GM18951 (cell line): ENCODE results near the gene IKZF4.
A peak's percentile ranks its signal among the peaks of the same experiment; 100 is the strongest.
"Not testable (repeated sequence)": the region's sequence is repeated elsewhere in the genome, so short reads cannot be mapped to it uniquely, and the experiment has no call there.

ENCODE experiments used
- POLR2A ChIP-seq: IDR thresholded peaks from 4 replicates; pipeline ENCODE4 v1.6.1; 2011; ENCODE audit warnings: mild to moderate bottlenecking; ENCODE audit not compliant: insufficient read length, insufficient read depth; ENCODE audit errors: extremely low read depth
- in situ Hi-C: fragments of 300-500 bp; cut with MboI; formaldehyde crosslinking; loops from one replicate; pipeline ENCODE4 v1.12.0; 2022; ENCODE audit warnings: low sequenced_read_pairs, mixed read lengths, inconsistent platforms; ENCODE audit not compliant: unreplicated experiment

The IKZF4 gene

GRCh38 chr12:56034586-56035332 lies 13.9 kb downstream of the IKZF4 start:
- in situ Hi-C loops: loop anchor here (10.0 kb wide), 1 partner anchor 280 kb away; no protein-coding TSS in a partner anchor
- TF ChIP-seq POLR2A: no peak

- in situ Hi-C loops: loop anchor here (10.0 kb wide), 1 partner anchor 282 kb away; no protein-coding TSS in a partner anchor
Observed at GRCh38 chr12:56037161-56037560, 16.3 kb downstream of the IKZF4 start.

GRCh38 chr12:56038022-56038655 lies 17.3 kb downstream of the IKZF4 start:
- in situ Hi-C loops: loop anchor here (10.0 kb wide), 1 partner anchor 283 kb away; no protein-coding TSS in a partner anchor
- TF ChIP-seq POLR2A: no peak

More at GRCh38 chr12:56037161-56037560, 16.3 kb downstream of the IKZF4 start:
- no peak for TF ChIP-seq POLR2A

- TF ChIP-seq POLR2A: no peak
- in situ Hi-C loops: no loop called here
Observed at GRCh38 chr12:56040151-56040550, 19.3 kb downstream of the IKZF4 start.

- in situ Hi-C loops: no loop called here
- no peak for TF ChIP-seq POLR2A
Observed at GRCh38 chr12:56040963-56041551, 20.2 kb downstream of the IKZF4 start.

GRCh38 chr12:56041552-56042429 lies 20.9 kb downstream of the IKZF4 start, which contains the start of gene RPS26:
Gene RPS26 (plus strand): TSS chr12:56041918. CDS start chr12:56042167, 249 bp downstream.
- TF ChIP-seq POLR2A: peak; percentile 99
- in situ Hi-C loops: no loop called here

- in situ Hi-C loops: not testable (repeated sequence)
Observed at GRCh38 chr12:56042430-56042813, 21.6 kb downstream of the IKZF4 start.

- in situ Hi-C loops: no loop called here
- no peak for TF ChIP-seq POLR2A
Observed at GRCh38 chr12:56042843-56043242, 22.0 kb downstream of the IKZF4 start.

- TF ChIP-seq POLR2A: peak; percentile 2
- in situ Hi-C loops: no loop called here
Observed at GRCh38 chr12:56046027-56046780, 25.4 kb downstream of the IKZF4 start.

GRCh38 chr12:56053407-56053893 lies 32.6 kb downstream of the IKZF4 start:
- no peak for TF ChIP-seq POLR2A
- in situ Hi-C loops: no loop called here

GRCh38 chr12:56059964-56060363 lies 39.1 kb downstream of the IKZF4 start:
- in situ Hi-C loops: not testable (repeated sequence)

GRCh38 chr12:56061982-56062381 lies 41.1 kb downstream of the IKZF4 start:
- in situ Hi-C loops: no loop called here
- no peak for TF ChIP-seq POLR2A
